RWPE2 (cell line): ENCODE data around the gene OCA2.

ENCODE experiments used
- ATAC-seq: fragments of 200-7000 bp; cut with Tn5 transposase; 3 replicates; pipeline ENCODE4 v1.9.1; 2021; ENCODE audit warnings: low read depth
- DNase-seq: peaks from one replicate; pipeline ENCODE4 v3.0.0-alpha.2; 2020; ENCODE audit warnings: low spot score
- H3K27ac ChIP-seq: fragments of 450-650 bp; 2 replicates; pipeline ENCODE4 v1.5.1; 2017; ENCODE audit warnings: mild to moderate bottlenecking; ENCODE audit not compliant: poor library complexity, severe bottlenecking
- H3K27me3 ChIP-seq: fragments of 250-450 bp; sonication (Bioruptor Pico); 2 replicates; pipeline ENCODE4 v1.5.1; 2021; ENCODE audit warnings: mild to moderate bottlenecking, moderate library complexity; ENCODE audit not compliant: insufficient read depth, poor library complexity, severe bottlenecking
- H3K36me3 ChIP-seq: fragments of 250-450 bp; sonication (Bioruptor Pico); 2 replicates; pipeline ENCODE4 v1.5.1; 2020; ENCODE audit warnings: low read depth, mild to moderate bottlenecking, moderate library complexity
- H3K4me1 ChIP-seq: fragments of 250-450 bp; sonication (Bioruptor Pico); 2 replicates; pipeline ENCODE4 v1.5.1; 2021; ENCODE audit warnings: mild to moderate bottlenecking, moderate library complexity; ENCODE audit not compliant: insufficient read depth, poor library complexity, severe bottlenecking
- H3K4me3 ChIP-seq: fragments of 250-450 bp; sonication (Bioruptor Pico); 2 replicates; pipeline ENCODE4 v1.5.1; 2021; ENCODE audit warnings: mild to moderate bottlenecking, moderate library complexity; ENCODE audit not compliant: severe bottlenecking
- H3K9me3 ChIP-seq: fragments of 250-450 bp; sonication (Bioruptor Pico); 2 replicates; pipeline ENCODE4 v1.5.1; 2021; ENCODE audit warnings: mild to moderate bottlenecking, moderate library complexity; ENCODE audit not compliant: severe bottlenecking
- CTCF ChIP-seq: fragments of 450-650 bp; IDR thresholded peaks from one replicate; pipeline ENCODE4 v1.5.1; 2017; ENCODE audit warnings: mild to moderate bottlenecking, moderate library complexity; ENCODE audit not compliant: poor library complexity, severe bottlenecking

The OCA2 gene

GRCh38 chr15:28112101-28112760, 13.1 kb upstream of the OCA2 start:
- Histone ChIP-seq H3K4me1 (no peaks in the 10 kb centered on the region), H3K27me3 (peaks cover 4% of the 10 kb centered on the region), H3K36me3 (peaks cover 49% of the 10 kb centered on the region), H3K27ac (no peak overlapping the region), H3K4me3 (no peak overlapping the region), H3K9me3 (no peaks in the 10 kb centered on the region)
- ATAC-seq (no peak), DNase-seq (peak; percentile 55)
- no peak for TF ChIP-seq CTCF

GRCh38 chr15:28111543-28111942, 12.4 kb upstream of the OCA2 start:
- H3K4me1 ChIP-seq = no peaks in the 10 kb centered on the region
- TF ChIP-seq CTCF = no peak
- H3K4me3 ChIP-seq = no peak overlapping the region
- H3K9me3 ChIP-seq = no peaks in the 10 kb centered on the region
- H3K27ac ChIP-seq = no peak overlapping the region
- peaks cover 44% of the 10 kb centered on the region for H3K36me3 ChIP-seq
- no peak for DNase-seq
- peaks cover 11% of the 10 kb centered on the region for H3K27me3 ChIP-seq
- no peak for ATAC-seq

- Histone ChIP-seq H3K27me3 (peaks cover 16% of the 10 kb centered on the region), H3K9me3 (no peaks in the 10 kb centered on the region), H3K27ac (no peak overlapping the region), H3K36me3 (peaks cover 39% of the 10 kb centered on the region), H3K4me1 (no peaks in the 10 kb centered on the region), H3K4me3 (no peak overlapping the region)
- no peak for DNase-seq
- no peak for ATAC-seq
- no peak for TF ChIP-seq CTCF
Measured at GRCh38 chr15:28110481-28110881, 11.4 kb upstream of the OCA2 start.

- H3K9me3 ChIP-seq = no peaks in the 10 kb centered on the region
- DNase-seq (no peak), ATAC-seq (no peak)
- H3K4me1 ChIP-seq = no peaks in the 10 kb centered on the region
- peaks cover 16% of the 10 kb centered on the region for H3K27me3 ChIP-seq
- no peak for TF ChIP-seq CTCF
- no peak overlapping the region for H3K27ac ChIP-seq
- H3K36me3 ChIP-seq = peaks cover 39% of the 10 kb centered on the region
- H3K4me3 ChIP-seq = no peak overlapping the region
Measured at GRCh38 chr15:28109626-28110455, 10.7 kb upstream of the OCA2 start.

GRCh38 chr15:28107904-28108275, 8.8 kb upstream of the OCA2 start:
- ATAC-seq (no peak), DNase-seq (no peak)
- no peak overlapping the region for H3K4me3 ChIP-seq
- H3K27me3 ChIP-seq = peaks cover 16% of the 10 kb centered on the region
- no peak overlapping the region for H3K27ac ChIP-seq
- TF ChIP-seq CTCF = no peak
- no peaks in the 10 kb centered on the region for H3K9me3 ChIP-seq
- no peaks in the 10 kb centered on the region for H3K4me1 ChIP-seq
- peaks cover 20% of the 10 kb centered on the region for H3K36me3 ChIP-seq
